Measurements from ENCODE around the gene RNASE9.
"Not testable (repeated sequence)": the region's sequence is repeated elsewhere in the genome, so short reads cannot be mapped to it uniquely, and the experiment has no call there.

Gene RNASE9

GRCh38 chr14:20506276-20506675, 54.6 kb downstream of the RNASE9 start:
- H3K36me3 ChIP-seq (replicated peaks); H3K27me3 ChIP-seq (replicated peaks); DNase-seq; H3K27ac ChIP-seq; in situ Hi-C loops (cut with HindIII; ENCODE audit: low pct_ligation_motif_present, low sequenced_read_pairs); H3K4me3 ChIP-seq (ENCODE audit: low read depth, low read length): not testable (repeated sequence)
